ENCODE data around the gene RFC2.

GRCh38 chr7:74222851-74223710 lies 31.1 kb downstream of the RFC2 start:
- TF ChIP-seq EZH2 (IDR thresholded peaks at IDR 0.05; ENCODE audit: low read depth, low read length, severe bottlenecking) (no peak), SIX5 (IDR thresholded peaks at IDR 0.05; ENCODE audit: low read depth, low read length) (no peak)
- TF ChIP-seq, protein P1, sequence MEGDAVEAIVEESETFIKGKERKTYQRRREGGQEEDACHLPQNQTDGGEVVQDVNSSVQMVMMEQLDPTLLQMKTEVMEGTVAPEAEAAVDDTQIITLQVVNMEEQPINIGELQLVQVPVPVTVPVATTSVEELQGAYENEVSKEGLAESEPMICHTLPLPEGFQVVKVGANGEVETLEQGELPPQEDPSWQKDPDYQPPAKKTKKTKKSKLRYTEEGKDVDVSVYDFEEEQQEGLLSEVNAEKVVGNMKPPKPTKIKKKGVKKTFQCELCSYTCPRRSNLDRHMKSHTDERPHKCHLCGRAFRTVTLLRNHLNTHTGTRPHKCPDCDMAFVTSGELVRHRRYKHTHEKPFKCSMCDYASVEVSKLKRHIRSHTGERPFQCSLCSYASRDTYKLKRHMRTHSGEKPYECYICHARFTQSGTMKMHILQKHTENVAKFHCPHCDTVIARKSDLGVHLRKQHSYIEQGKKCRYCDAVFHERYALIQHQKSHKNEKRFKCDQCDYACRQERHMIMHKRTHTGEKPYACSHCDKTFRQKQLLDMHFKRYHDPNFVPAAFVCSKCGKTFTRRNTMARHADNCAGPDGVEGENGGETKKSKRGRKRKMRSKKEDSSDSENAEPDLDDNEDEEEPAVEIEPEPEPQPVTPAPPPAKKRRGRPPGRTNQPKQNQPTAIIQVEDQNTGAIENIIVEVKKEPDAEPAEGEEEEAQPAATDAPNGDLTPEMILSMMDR (IDR thresholded peaks at IDR 0.05; ENCODE audit: control extremely low read depth in 1 of 3, insufficient read depth in 1 of 3, low read depth in 1 of 3, low read length in 3 of 3) = no peak

All from H1 (cell line).